ENCODE measurements around the gene IFT25. TPM values are rescaled to one million over a fixed set of nuclear protein-coding genes. Genes with fewer than 3 reads are reported as not detected.

Gene IFT25
- total and polyA plus RNA-seq, 2 experiments from 2014 or later, result 28.2 to 109 TPM

GRCh38 chr1:53947172-53947907, 1.8 kb upstream of the IFT25 start:
- peaks cover 6% of the 10 kb centered on the region; the same call in 1 of the 2 replicates for H3K36me3 ChIP-seq (ENCODE audit: insufficient read depth)
- H3K4me3 ChIP-seq, result peak overlapping the region; percentile 93
- H3K4me1 ChIP-seq (ENCODE audit: insufficient read depth), result peaks cover 56% of the 10 kb centered on the region
- H3K4me1 Mint-ChIP-seq, result peaks cover 65% of the 10 kb centered on the region
- peak overlapping the region; percentile 89 for H3K4me3 Mint-ChIP-seq
- no peak for ATAC-seq
- H3K9me2 ChIP-seq (ENCODE audit: insufficient read depth), result no peaks in the 10 kb centered on the region
- no peak for DNase-seq (ENCODE audit: low spot score)
- no peaks in the 10 kb centered on the region for H3F3A ChIP-seq (replicated peaks; ENCODE audit: low read depth)
- peak overlapping the region; percentile 44; the same call in 1 of the 2 replicates for H2AFZ ChIP-seq
- H3K27ac Mint-ChIP-seq, result peak overlapping the region; percentile 87; the same call in 1 of the 2 replicates
- H3K27me3 Mint-ChIP-seq (ENCODE audit: insufficient read depth, low read depth, poor library complexity), result peaks cover 3% of the 10 kb centered on the region
- peaks cover 10% of the 10 kb centered on the region for H3K36me3 Mint-ChIP-seq (ENCODE audit: low read depth)
- no peaks in the 10 kb centered on the region for H3K9me3 Mint-ChIP-seq
- H3K27ac ChIP-seq (ENCODE audit: low read depth), result no peak overlapping the region
- H3K27me3 ChIP-seq (ENCODE audit: insufficient read depth), result no peaks in the 10 kb centered on the region
- H3K4me2 ChIP-seq, result peak overlapping the region; percentile 91
- peaks cover 61% of the 10 kb centered on the region for H3K79me2 ChIP-seq (replicated peaks; ENCODE audit: insufficient read depth)
- TF ChIP-seq CTCF (conservative IDR thresholded peaks at IDR 0.05; ENCODE audit: low read depth in 2 of 2), result no peak
- TF ChIP-seq ETS1 (IDR thresholded peaks at IDR 0.05), result no peak
- TF ChIP-seq NANOG (IDR thresholded peaks at IDR 0.05; ENCODE audit: borderline replicate concordance), result no peak
- no peak for TF ChIP-seq REST (IDR thresholded peaks at IDR 0.05; ENCODE audit: unreplicated experiment)
- no peak for TF ChIP-seq EZH2 (IDR thresholded peaks at IDR 0.05; ENCODE audit: low read depth, unreplicated experiment)
- TF ChIP-seq ZNF331 (CRISPR knock-in tag; IDR thresholded peaks at IDR 0.05; ENCODE audit: low read depth), result no peak
- no peak for TF ChIP-seq CREB1 (CRISPR knock-in tag; IDR thresholded peaks at IDR 0.05; ENCODE audit: low read depth)
- no peak for TF ChIP-seq STAT1 (IDR thresholded peaks at IDR 0.05; ENCODE audit: unreplicated experiment)
- no peak for TF ChIP-seq ZNF114 (CRISPR knock-in tag; IDR thresholded peaks at IDR 0.05)
- no peak for TF ChIP-seq ZNF462 (CRISPR knock-in tag; IDR thresholded peaks at IDR 0.05)
- no peak for TF ChIP-seq JUNB (IDR thresholded peaks at IDR 0.05; ENCODE audit: unreplicated experiment)
- no peak for TF ChIP-seq POLR2AphosphoS5 (IDR thresholded peaks at IDR 0.05; ENCODE audit: low read depth)
- no peak for TF ChIP-seq EZH2phosphoT487 (IDR thresholded peaks at IDR 0.05; ENCODE audit: unreplicated experiment)
- H4K20me1 ChIP-seq (replicated peaks; ENCODE audit: insufficient read depth), result peaks cover 12% of the 10 kb centered on the region

Data from GM23338 (cell line).